Neural cell (in vitro differentiated cells): ENCODE results near the gene ALK.

Source experiments
- CTCF ChIP-seq: fragments of 450-650 bp; IDR thresholded peaks from 2 replicates; pipeline ENCODE4 v1.5.1; 2014; ENCODE audit warnings: antibody characterized with exemption, mild to moderate bottlenecking, moderate library complexity; ENCODE audit not compliant: poor library complexity, severe bottlenecking
- EP300 ChIP-seq: fragments of 450-650 bp; conservative IDR thresholded peaks from 2 replicates; pipeline ENCODE4 v1.6.1; 2014; ENCODE audit warnings: antibody characterized with exemption, mild to moderate bottlenecking, moderate library complexity; ENCODE audit not compliant: poor library complexity, severe bottlenecking
- MXI1 ChIP-seq: fragments of 450-650 bp; conservative IDR thresholded peaks from 2 replicates; pipeline ENCODE4 v1.6.1; 2014; ENCODE audit warnings: antibody characterized with exemption, mild to moderate bottlenecking; ENCODE audit not compliant: poor library complexity, severe bottlenecking
- TAF1 ChIP-seq: IDR thresholded peaks from 2 replicates; pipeline ENCODE4 v1.6.1; 2012; ENCODE audit warnings: low read depth

- no peak for TF ChIP-seq TAF1
- TF ChIP-seq EP300 = no peak
- TF ChIP-seq CTCF = no peak
- TF ChIP-seq MXI1 = no peak
These were observed 732.3 kb downstream of the ALK start for GRCh38 chr2:29189052-29189451.
